M059J (cell line): ENCODE measurements around the gene CCDC88A. TPM values are rescaled to one million over a fixed set of nuclear protein-coding genes. Genes with fewer than 3 reads are reported as not detected.
"Not testable (repeated sequence)": the region's sequence is repeated elsewhere in the genome, so short reads cannot be mapped to it uniquely, and the experiment has no call there.

Source experiments
- DNase-seq: peaks from one replicate; pipeline ENCODE4 v3.0.0-alpha.2; 2012; ENCODE audit warnings: low read depth
- total RNA-seq: library from RNA; depleted of rRNA; stranded (reverse); fragments of >200 nt; shearing (Covaris generic); gene quantifications from 2 replicates; pipeline ENCODE4 v1.2.3, GENCODE V29; 2014

The CCDC88A gene
- total RNA-seq, 1 experiment from 2014 or later = 31.0 TPM

DNA sequence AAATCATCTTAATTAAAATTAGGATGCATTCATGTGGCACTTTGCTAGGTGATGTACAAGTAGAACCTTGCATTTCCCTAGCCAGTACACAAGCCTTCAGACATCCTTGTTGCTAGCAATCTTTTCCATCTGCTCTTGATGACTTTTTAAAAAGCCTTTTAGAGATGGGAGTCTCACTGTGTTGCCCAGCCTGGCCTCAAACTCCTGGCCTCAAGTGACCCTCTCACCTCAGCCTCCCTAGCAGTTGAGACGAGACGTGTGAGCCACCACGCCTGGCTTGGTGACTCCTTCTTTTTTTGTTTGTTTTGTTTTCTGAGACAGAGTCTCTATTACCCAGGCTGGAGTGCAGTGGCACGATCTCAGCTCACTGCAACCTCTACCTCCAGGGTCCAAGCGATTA, 1.7 kb upstream of the CCDC88A start:
- no peak for DNase-seq

DNA sequence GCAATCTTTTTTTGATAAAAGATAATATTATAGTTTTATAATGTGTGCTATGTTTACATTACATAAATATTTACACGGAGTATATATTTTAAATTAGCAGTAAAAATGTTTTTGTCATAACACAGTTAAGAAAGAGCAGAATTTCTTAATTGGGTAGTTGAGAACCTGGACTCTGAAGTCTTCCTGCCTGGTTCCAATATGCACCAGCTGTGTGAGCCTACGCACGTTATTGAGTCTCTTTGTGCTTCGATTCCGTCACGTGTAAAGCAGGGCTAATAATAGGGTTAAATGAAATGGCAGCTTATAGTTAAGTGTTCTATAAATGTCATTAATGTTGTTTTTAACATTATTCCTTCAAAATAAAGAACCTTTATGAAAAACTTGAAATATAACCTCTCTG, 1.2 kb upstream of the CCDC88A start:
- DNase-seq = no peak

DNA sequence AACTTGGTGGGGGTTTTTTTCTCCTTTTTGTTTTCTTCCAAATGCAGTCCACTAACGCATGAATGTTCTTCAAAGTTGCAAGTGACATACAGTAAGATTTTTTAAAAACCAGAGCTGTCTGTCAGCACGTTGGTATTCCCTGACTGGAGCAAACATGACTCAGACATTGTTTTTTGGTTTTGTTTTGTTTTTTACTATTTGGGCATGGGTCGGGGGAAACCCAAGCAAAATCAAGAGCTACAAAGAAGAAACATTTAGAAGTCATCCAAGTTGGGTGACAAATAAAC, 726 bp upstream of the CCDC88A start:
- no peak for DNase-seq

DNA sequence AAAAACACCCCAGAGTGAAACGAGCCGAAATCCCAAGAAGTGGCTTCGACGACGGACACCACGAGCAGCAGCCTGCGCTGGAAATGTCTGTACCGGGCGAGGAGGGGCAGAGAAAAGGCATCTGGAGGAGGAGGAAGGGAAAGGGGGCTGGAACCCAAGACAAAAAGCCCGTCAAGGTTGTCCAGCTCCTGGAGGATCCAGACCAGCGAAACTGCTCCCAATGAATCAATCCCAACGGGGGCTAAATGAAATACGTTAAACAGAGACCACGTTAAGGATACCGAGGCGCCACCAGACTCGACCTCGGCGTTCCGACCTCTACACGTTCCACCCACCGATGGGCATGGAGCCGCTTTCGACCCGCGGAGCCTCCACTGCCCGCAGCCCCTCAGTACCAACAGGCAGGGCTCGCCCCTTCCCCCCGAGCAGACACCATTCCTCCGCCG, 400 bp downstream of the CCDC88A start:
- DNase-seq = peak; percentile 59

DNA sequence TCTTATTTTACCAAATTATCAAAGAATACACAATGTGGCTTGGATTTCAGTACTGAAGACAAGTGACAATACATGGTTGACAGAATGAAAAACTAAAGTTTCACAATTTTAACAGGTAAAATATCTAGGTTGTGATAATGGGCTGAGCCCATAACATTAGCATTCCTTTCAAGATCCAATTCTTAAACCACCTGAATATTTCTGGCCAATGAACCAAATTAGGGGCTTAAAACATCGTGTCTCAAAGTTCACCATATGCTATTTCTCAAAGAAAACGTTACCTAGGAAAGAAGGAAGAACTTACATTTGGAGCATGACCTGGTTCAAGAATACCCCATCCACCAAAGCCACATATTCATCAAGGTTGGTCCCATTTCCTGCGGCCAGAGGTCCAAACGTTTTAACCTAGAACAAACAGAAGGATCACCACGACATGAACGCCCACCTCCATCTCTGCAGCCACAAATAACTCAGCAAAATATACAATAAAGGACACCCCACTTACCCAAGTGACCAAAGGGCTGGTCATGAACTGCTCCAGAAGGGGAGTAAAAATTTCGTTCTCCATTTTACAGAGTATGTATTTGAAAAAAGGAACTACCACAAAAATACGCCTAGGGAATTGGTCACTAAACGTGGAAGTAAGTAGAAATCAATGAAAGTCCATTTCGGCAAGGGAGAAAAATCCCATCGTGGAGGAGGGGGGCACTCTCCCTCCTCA, 984 bp downstream of the CCDC88A start:
- peak; percentile 25 for DNase-seq

DNA sequence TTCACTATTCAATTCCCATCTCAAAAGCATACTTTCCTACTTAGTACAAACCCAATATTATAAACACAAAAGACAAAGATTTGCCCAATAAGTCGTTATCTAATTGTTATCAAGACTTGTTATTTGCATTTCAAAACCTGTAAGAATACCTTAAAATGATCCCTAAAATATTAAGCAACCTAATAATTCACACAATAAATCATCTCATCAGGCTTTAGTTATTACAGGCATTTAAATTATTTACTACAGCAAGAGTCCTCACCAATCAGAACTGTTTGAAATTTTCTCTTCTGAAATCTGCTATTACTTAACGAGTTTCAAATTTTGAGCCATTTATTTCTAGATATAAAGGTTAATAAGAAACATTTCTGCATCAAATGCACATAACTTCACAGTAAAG, 1.6 kb downstream of the CCDC88A start:
- no peak for DNase-seq

DNA sequence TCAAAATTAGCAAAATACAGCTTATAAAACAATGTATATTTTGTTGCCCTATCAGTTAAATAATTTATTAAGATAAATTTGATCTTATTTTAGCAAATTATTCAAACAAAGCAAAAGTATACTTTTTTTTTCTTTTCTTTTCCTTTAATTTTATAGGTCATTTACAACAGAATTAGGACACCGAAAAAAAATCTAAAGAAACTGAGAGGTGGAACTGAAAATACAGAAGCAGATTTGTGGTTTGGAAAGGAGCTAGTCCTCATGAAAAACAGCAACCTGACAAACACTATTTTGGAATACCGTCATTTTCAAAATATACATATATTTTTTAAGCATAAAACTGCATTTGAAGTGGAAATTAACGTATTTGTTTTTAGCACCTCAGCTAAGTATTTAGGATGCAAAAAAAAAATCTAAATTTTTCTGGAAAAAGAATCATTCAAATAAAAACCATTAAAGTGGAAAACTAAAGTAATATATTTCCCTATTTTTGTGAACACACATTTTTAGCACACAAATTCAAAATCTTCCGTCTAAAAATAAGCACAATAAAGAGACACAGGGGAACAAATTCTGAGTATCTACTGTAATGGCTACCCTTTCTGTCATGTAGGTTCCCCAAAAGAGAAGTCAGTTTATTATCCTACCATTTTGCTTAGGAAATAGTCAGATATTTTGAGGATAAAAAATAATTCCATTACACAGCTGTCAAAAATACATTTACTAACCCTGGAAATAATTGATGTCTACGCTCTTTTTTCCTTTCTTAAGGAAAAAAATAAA, 2.7 kb downstream of the CCDC88A start:
- DNase-seq = no peak

DNA sequence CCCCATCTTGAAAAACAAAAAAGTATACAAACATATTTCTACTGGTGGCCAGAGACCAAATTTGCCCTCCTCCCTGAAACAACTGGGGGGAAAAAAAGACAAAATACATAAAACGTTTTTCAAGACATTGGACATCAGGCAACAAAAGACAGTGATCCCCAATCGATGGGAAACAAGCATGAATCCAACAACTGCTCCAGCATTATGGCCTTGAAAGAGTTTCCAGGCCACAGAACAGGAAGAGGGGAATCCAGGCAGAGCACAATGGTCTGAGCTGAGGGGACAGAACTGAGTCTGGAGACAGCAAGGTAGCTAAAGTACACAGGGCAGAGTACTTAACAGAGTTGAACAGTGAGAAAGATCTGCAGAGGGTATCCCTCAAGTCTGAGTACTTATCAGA, 4.4 kb downstream of the CCDC88A start:
- DNase-seq = no peak

DNA sequence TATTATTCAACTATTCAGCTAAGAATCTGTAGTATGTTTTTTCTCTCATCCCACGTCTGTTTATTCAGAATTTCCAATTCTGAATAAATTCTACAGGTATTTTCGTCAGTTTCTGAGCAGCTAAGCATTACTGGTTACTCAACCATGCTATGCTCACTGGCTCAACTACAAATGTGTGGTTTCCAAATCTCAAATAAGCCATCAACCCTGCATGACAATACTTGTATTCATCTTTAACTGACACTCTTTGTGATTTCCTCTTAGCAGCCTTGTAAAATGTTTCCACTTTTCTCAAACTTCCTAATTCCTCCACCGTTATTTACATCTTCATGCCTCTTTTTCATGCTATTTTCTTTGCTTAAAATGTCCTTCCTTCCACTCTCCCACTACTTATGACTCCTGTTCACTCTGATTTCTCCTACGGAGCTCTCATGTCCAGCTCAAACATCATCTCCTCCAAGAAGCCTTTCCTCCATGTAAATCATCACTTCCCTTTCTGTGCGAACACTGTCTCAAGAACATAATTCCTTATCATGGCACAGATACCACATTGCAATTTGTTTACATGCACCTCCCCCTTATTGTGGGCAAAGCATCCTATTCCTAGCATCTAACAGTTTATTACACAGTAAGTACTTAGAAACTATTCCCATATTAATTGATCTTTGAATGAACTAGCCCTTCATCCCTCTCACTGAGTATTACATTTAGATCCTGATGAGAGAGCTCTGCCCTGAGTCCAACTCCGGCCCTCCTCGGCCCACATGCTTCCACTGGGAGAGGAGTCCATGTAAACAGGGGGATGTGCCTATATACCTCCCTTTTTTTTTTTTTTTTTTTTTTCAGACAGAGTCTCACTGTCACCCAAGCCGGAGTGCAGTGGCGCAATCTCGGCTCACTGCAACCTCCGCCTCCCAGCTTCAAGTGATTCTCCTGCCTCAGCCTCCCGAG, 10.5 kb downstream of the CCDC88A start:
- peak; percentile 68 for DNase-seq

DNA sequence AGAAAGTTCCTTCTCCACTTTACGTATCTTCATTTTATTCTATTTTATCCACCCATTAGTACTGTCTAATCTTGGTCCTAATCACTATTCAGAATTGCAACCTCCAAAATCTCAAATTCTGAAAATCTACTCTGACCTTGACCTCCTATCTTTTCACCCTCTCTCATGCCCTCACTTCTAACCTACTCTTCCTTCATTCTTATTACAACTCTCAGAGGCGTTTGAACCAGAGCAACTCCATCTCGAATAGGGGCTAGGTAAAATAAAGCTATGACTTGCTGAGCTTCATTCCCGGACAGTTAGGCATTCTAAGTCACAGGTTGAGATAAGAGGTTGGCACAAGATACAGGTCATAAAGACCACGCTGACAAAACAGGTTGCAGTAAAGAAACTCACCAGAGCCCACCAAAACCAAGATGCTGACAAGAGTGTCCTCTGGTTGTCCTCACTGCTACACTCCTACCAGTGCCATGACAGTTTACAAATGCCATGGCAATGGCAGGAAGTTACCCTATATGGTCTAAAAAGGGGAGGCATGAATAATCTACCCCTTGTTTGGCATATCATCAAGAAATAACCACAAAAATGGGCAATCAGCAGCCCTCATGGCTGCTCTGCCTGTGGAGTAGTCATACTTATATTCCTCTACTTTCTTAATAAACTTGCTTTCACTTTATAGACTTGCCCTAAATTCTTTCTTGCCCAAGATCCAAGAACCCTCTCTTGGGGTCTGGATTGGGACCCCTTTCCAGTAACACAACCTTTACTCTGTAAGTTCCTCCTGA, 11.4 kb downstream of the CCDC88A start:
- DNase-seq = peak; percentile 87

DNA sequence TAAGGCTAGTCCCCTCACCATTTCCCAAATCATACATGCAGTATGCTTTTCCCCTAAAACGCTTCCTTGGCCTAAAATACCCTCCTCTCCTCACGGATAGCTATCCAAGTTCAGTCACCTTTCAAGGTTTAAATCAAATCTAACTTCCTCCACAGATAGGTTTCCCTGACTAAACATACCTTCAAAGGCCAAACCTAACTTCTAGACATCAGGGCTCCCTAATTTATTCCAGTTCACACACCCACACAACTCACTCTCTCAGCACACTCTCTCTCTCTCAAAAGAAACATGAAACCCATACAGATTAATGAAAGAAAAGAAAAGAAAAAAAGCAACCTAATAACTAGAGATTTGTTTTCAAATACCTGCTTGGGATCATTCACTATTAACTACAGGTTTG, 14.5 kb downstream of the CCDC88A start:
- DNase-seq = no peak

DNA sequence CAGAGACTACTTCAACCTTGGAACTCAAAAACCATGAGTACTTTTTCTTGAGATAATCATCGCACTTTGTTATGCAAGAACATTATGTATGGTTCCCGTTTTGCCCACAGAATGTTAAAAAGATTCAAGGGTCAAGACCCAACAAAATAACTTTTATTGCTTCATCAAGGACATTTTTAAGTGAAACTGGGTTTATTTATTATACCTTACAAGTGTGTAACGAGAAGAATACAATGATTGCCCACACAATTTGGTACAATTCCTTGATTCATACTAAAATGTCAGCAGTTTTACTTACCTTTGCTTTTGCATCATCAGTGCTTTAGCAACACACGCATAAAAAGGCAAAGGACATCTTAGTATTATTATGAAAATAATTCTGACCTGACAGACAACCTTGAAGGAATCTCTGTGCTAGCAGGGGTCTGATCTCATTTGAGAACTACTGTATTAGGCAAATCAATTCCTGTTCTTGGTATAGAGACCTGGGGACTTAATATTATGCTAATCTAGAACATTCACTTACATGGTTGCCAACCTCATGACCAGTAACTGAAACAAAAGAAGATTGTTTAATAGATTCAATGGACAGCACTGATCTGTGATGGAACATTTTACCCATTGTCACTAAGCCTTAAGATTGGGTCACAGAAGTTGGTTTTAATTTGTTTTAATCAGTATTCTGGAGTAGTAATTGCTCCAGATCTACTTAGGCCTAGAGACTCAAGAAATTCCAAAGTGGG, 16.2 kb downstream of the CCDC88A start:
- DNase-seq = no peak

DNA sequence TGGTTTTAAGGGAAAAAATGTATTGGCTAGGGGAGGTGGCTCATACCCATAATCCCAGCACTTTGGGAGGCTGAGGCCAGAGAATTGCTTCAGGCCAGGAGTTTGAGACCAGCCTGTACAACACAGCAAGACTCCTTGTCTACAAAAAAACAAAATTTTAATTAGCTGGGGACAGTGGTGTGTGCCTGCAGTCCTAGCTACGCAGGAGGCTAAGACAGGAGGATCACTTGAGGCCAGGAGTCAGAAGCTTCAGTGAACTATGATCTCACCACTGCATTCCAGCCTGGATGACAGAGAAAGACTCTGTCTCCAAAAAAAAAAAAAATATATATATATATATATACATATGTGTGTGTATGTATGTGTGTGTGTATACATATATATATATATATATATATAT, 18.5 kb downstream of the CCDC88A start:
- DNase-seq = peak; percentile 9

DNA sequence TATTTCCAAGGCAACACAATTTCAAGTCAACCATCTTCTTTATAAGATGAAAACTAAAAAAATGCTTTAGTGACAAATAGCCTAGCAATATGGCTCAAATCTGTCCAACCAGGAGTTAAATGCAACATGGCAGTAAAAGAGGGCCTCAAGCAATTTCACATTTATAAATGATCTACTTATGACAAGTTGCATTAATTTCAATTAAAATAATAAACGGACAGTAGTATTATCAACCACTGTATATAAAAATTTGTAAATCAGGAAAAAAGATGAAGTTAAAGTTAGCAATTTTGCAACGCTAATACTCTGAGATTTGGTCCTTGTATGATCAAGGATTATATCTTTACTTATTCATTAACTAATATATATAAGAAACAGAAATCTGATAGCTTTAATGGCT, 19.3 kb downstream of the CCDC88A start:
- DNase-seq = no peak

DNA sequence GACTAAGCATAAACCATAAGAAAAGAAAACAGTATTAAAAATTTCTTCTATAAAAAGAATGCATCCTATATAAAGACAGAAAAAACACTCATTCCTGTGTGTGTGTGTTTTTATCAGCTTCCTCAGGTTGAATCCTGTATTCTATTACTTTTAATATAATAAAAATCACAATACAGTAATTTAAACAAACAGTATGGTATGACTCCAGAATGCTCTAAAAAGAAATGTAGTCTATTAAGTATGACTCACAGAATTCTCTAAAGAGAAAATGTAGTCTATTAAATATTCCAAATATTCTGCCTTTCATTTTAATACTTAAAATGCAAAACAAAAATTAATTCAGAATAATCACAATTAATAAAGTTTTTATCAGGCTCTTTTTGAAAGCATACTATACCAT, 19.8 kb downstream of the CCDC88A start:
- DNase-seq = no peak

DNA sequence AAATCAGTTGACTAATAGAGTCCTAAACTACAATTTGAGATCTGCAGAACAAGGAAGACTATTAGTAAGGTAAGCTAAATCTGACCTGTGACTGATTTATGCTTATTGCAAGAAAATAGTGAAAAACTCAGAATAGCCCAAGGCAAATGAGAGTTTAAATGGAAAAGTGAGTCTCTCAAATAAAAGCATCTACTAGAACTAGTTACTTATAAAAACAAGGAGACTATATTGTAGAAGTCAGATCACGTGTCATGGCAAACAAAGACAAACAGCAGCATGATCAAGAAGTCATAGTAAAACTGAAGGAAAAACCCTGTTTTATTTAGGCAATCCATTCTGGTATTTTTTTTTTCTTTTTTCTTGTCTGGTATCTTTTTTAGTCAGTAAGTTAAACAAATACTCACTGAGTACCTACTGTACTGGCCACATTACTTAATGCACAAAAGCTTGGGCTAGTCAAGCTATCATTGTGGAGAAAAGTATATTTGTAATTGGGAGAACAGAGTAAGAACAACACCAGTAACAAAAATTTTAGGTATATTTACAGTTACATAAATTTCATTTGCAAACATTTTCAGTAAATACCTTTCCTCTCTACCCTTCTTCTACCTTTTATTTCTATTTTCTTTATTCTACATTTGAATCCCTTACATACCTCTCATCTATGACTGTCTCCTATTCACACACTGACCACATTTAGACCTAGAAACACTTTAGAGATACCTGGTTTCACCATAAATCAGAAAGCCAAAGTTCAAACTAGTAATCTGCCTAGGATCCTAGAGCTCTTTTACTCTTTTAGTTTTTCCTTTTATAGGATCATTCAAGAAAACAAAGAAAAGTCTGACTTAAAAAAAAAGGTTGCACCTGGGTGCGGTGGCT, 23.7 kb downstream of the CCDC88A start:
- no peak for DNase-seq

DNA sequence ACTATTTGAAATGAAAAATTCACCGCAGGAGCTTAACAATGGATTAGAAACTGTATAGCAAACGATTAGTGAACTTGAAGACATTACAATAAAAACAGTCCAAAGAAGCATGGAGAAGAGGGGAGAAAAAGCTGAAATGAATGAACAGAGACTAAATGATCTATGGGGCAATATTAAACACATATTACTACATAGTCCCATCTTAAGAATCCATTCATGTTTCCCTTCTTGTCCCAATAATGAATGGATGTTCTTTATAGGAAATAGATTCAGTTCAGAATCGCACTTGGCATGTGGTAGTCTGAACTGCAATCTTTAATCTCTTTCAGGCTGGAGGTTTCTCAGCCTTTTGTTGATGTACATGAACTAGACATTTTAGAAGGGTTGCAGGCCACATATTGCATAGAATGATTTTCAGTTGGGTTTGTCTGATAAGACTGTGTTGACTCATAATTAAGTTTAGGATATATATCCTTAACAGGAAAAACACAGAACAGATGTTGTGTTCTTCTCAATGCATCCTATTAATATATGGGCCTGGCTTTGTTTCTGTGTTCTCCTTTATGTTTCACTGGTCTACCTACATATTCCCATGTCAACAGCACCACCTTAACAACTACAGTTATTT, 27.9 kb downstream of the CCDC88A start:
- no peak for DNase-seq

DNA sequence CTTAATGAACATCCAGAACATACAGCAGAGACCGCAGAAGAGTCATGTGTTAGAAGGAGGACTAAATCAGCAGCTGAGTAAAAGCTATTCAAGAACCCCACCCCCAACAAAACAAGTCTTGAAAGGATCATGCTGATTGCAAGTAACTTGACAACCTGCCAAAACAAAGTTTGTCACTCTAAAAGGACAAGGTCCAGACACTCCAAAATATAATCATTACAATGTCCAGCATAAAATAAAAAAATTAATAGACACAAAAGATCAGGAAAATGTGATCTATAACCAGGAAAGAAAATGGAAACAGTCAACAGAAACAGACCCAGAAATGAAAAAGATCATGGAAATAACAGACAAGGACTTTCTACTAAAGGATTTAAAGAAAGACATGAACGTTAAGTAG, 28.5 kb downstream of the CCDC88A start:
- DNase-seq = peak; percentile 5

DNA sequence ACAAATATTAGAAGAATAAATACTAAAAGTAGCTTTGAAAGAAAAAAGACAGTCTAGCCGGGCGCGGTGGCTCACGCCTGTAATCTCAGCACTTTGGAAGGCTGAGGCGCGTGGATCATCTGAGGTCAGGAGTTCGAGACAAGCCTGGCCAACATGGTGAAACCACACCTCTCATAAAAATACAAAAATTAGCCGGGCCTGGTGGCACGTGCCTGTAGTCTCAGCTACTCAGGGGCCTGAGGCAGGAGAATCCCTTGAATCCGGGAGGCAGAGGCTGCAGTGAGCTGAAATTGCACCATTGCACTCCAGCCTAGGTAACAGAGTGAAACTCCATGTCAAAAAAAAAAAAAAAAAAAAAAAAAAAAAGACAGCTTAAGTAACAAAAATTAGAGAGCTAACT, 34.1 kb downstream of the CCDC88A start:
- DNase-seq = not testable (repeated sequence)
